Transverse colon (tissue), 3 donors: Measurements from ENCODE around the gene FBXO31.
"Not testable (repeated sequence)": the region's sequence is repeated elsewhere in the genome, so short reads cannot be mapped to it uniquely, and the experiment has no call there.

ENCODE experiments used
- EP300 ChIP-seq: sonication (generic); formaldehyde crosslinking; IDR thresholded peaks from one replicate; pipeline ENCODE4 v1.6.1; 2017; ENCODE audit warnings: antibody characterized with exemption, low read depth
- TF ChIP-seq, protein P1 (sequence below), 5 experiments: fragments of 200-600 bp in 3 of 5; fragments of 450-650 bp in 2 of 5; sonication (generic) in 3 of 5; IDR thresholded peaks; 1 replicate in 2 of 5; 2 replicates in 3 of 5; pipeline ENCODE4 v1.5.1; 2016 to 2017; ENCODE audit warnings: antibody characterized with exemption in 5 of 5, inconsistent platforms in 3 of 5, mild to moderate bottlenecking in 2 of 5, moderate library complexity in 1 of 5

- TF ChIP-seq, protein P1, sequence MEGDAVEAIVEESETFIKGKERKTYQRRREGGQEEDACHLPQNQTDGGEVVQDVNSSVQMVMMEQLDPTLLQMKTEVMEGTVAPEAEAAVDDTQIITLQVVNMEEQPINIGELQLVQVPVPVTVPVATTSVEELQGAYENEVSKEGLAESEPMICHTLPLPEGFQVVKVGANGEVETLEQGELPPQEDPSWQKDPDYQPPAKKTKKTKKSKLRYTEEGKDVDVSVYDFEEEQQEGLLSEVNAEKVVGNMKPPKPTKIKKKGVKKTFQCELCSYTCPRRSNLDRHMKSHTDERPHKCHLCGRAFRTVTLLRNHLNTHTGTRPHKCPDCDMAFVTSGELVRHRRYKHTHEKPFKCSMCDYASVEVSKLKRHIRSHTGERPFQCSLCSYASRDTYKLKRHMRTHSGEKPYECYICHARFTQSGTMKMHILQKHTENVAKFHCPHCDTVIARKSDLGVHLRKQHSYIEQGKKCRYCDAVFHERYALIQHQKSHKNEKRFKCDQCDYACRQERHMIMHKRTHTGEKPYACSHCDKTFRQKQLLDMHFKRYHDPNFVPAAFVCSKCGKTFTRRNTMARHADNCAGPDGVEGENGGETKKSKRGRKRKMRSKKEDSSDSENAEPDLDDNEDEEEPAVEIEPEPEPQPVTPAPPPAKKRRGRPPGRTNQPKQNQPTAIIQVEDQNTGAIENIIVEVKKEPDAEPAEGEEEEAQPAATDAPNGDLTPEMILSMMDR (IDR thresholded peaks at IDR 0.05), result not testable (repeated sequence)
- not testable (repeated sequence) for TF ChIP-seq EP300
These were observed 43.9 kb downstream of the FBXO31 start for GRCh38 chr16:87339724-87340105.
